ENCODE data around the gene KIF27. TPM values are rescaled to one million over a fixed set of nuclear protein-coding genes. Genes with fewer than 3 reads are reported as not detected.

Gene KIF27
- total and polyA plus RNA-seq, 2 of the 4 experiments (the other 2 are of a cell fraction): 0.60 to 1.6 TPM

- TF ChIP-seq RAD21 (IDR thresholded peaks at IDR 0.05; ENCODE audit: low read length) (no peak), ELK1 (IDR thresholded peaks at IDR 0.05; ENCODE audit: borderline replicate concordance, low read depth, low read length) (no peak), FOS (IDR thresholded peaks at IDR 0.05; ENCODE audit: low read depth, low read length) (no peak), NFE2L2 (IDR thresholded peaks at IDR 0.05; ENCODE audit: low read depth, low read length) (no peak), RFX5 (IDR thresholded peaks at IDR 0.05; ENCODE audit: low read depth, low read length) (no peak), USF2 (IDR thresholded peaks at IDR 0.05; ENCODE audit: low read depth, low read length) (0 out of 2 replicates have a peak, but pooled peaks have one; percentile 1), BHLHE40 (IDR thresholded peaks at IDR 0.05; ENCODE audit: low read depth, low read length) (no peak)
These were observed at the start of gene KIF27 (continued) for GRCh38 chr9:83920927-83921707.
